Fibroblast of villous mesenchyme (primary cell): Measurements from ENCODE around the gene HHAT. TPM values are rescaled to one million over a fixed set of nuclear protein-coding genes. Genes with fewer than 3 reads are reported as not detected.

Experiments
- DNase-seq: peaks from one replicate; pipeline ENCODE4 v3.0.0-alpha.2; 2010; ENCODE audit warnings: low read depth
- H3K4me3 ChIP-seq: 2 replicates; pipeline ENCODE4 v1.5.1; 2011; ENCODE audit warnings: low read depth, mild to moderate bottlenecking, low read length
- CTCF ChIP-seq: IDR thresholded peaks from 2 replicates; pipeline ENCODE4 v1.5.1; 2012; ENCODE audit warnings: low read depth, mild to moderate bottlenecking, low read length; ENCODE audit not compliant: insufficient read depth
- total RNA-seq: library from RNA; depleted of rRNA; stranded (reverse); fragments of >200 nt; gene quantifications from 2 replicates; pipeline ENCODE4 v1.2.3, GENCODE V29; 2012

The HHAT gene
- total RNA-seq, 1 donor = 15.1 TPM

- TF ChIP-seq CTCF = no peak
- H3K4me3 ChIP-seq = no peak overlapping the region
- peak; percentile 12 for DNase-seq
Observed at GRCh38 chr1:210394281-210394821, 65.6 kb downstream of the HHAT start.

- DNase-seq = no peak
- TF ChIP-seq CTCF = no peak
- H3K4me3 ChIP-seq = no peak overlapping the region
Observed at GRCh38 chr1:210396541-210396940, 67.8 kb downstream of the HHAT start.

- no peak overlapping the region for H3K4me3 ChIP-seq
- TF ChIP-seq CTCF = no peak
- DNase-seq = peak; percentile 74
Observed at GRCh38 chr1:210397252-210397651, 68.5 kb downstream of the HHAT start.

- TF ChIP-seq CTCF = no peak
Observed at GRCh38 chr1:210397681-210398080, 69.0 kb downstream of the HHAT start.

GRCh38 chr1:210398466-210398865 is 69.8 kb downstream of the HHAT start:
- DNase-seq = no peak
- no peak overlapping the region for H3K4me3 ChIP-seq
- TF ChIP-seq CTCF = no peak

More at GRCh38 chr1:210397681-210398080, 69.0 kb downstream of the HHAT start:
- no peak for DNase-seq
- H3K4me3 ChIP-seq = no peak overlapping the region

GRCh38 chr1:210400043-210400840 is 71.5 kb downstream of the HHAT start:
- DNase-seq = peak; percentile 65
- TF ChIP-seq CTCF = peak; percentile 96
- H3K4me3 ChIP-seq = no peak overlapping the region
